ENCODE data around the gene CX3CL1.

CX3CL1 gene

DNA sequence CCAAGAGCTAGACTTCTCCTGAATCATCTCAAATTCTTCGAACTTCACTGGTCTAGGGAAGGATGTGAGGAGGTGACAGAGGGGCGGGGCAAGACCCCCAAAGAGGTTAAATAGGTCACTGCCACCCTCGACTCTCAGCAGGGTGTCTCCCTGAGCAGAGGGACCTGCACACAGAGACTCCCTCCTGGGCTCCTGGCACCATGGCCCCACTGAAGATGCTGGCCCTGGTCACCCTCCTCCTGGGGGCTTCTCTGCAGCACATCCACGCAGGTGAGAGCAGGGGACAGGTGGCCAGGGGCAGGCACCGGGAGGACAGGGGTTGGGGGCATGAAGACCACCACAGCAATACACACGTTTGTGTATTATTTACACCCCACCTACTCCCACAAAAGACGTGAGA is 41.4 kb downstream of the CX3CL1 start:
- H3K27me3 ChIP-seq, result no peaks in the 10 kb centered on the region
- H3K27ac ChIP-seq, result no peak overlapping the region
- peaks cover 3 to 30% (median 19%) of the 10 kb centered on the region in 4 donors for H3K4me1 ChIP-seq
- no peak for DNase-seq
- no peak for TF ChIP-seq CTCF (IDR thresholded peaks at IDR 0.05)
- intact Hi-C loops (cut with DNase I; ENCODE audit: low total_unique reads), result no loop called here
- no peak overlapping the region for H3K4me3 ChIP-seq
- no peaks in the 10 kb centered on the region for H3K9me3 ChIP-seq
- H3K36me3 ChIP-seq, result no peaks in the 10 kb centered on the region

- H3K27ac ChIP-seq, result peak overlapping the region; percentile 55 to 56
- peaks cover 7 to 31% (median 25%) of the 10 kb centered on the region in 4 donors for H3K4me1 ChIP-seq
- H3K9me3 ChIP-seq, result no peaks in the 10 kb centered on the region
- DNase-seq, result no peak
- intact Hi-C loops (cut with DNase I; ENCODE audit: low total_unique reads), result loop anchor here (5.0 kb wide), 1 partner anchor 39 kb away; no protein-coding TSS in a partner anchor
- no peak overlapping the region for H3K4me3 ChIP-seq
- no peak for TF ChIP-seq CTCF (IDR thresholded peaks at IDR 0.05)
- H3K27me3 ChIP-seq, result no peaks in the 10 kb centered on the region
- no peaks in the 10 kb centered on the region for H3K36me3 ChIP-seq
Measured at GRCh38 chr16:57416084-57416483, 43.8 kb downstream of the CX3CL1 start.

DNA sequence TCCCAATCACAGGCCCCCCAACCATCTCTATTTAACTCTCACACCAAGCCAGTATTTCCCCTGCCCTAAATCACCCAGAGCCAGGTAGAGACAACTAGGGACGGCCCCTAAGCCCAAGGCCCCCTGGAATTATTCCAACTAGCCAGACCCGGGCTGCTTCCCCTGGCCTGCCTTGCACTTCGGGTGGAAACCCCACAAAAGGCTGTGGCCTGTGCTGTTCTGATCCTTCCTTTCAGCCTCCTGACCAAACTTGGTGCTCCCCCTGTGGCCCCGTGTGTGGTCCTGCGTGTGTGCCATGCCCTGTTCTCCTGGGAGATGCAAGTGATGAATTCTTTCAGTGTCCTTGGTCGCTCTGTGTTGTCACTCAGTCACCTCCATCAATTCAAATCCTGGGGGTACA is 47.2 kb downstream of the CX3CL1 start:
- Histone ChIP-seq H3K9me3 (no peaks in the 10 kb centered on the region), H3K27me3 (no peaks in the 10 kb centered on the region), H3K36me3 (no peaks in the 10 kb centered on the region), H3K27ac (peak overlapping the region; percentile 62 to 66), H3K4me3 (no peak overlapping the region), H3K4me1 (peaks cover 7 to 42% (median 31%) of the 10 kb centered on the region in 4 donors)
- no peak for DNase-seq
- intact Hi-C loops (cut with DNase I; ENCODE audit: low total_unique reads), result loop anchor here (2.0 to 5.0 kb wide), 2 partner anchors 42 to 97 kb away; no protein-coding TSS in a partner anchor
- no peak for TF ChIP-seq CTCF (IDR thresholded peaks at IDR 0.05)

- intact Hi-C loops (cut with DNase I; ENCODE audit: low total_unique reads), result loop anchor here (5.0 to 10.0 kb wide), 2 partner anchors 237 to 330 kb away; partner anchors contain the start of genes CPNE2, PSME3IP1 and RSPRY1
- Histone ChIP-seq H3K27me3 (no peaks in the 10 kb centered on the region), H3K27ac (peak overlapping the region; percentile 8 to 31), H3K36me3 (peaks cover 0 to 15% (median 3%) of the 10 kb centered on the region in 3 donors), H3K4me3 (no peak overlapping the region), H3K4me1 (peaks cover 7 to 38% (median 22%) of the 10 kb centered on the region in 4 donors), H3K9me3 (no peaks in the 10 kb centered on the region)
- DNase-seq, result peak; percentile 65 to 81
- peak; percentile 75 to 78 for TF ChIP-seq CTCF (IDR thresholded peaks at IDR 0.05)
Measured at GRCh38 chr16:57422026-57422944, 50.0 kb downstream of the CX3CL1 start.

- Histone ChIP-seq H3K27me3 (no peaks in the 10 kb centered on the region), H3K4me3 (no peak overlapping the region), H3K27ac (peak overlapping the region in 1 of 2 donors; percentile 21), H3K4me1 (peaks cover 7 to 31% (median 18%) of the 10 kb centered on the region in 4 donors), H3K9me3 (no peaks in the 10 kb centered on the region), H3K36me3 (peaks cover 1 to 23% (median 11%) of the 10 kb centered on the region in 3 donors)
- TF ChIP-seq CTCF (IDR thresholded peaks at IDR 0.05), result no peak
- DNase-seq, result no peak
- intact Hi-C loops (cut with DNase I; ENCODE audit: low total_unique reads), result loop anchor here (5.0 to 10.0 kb wide), 2 partner anchors 238 to 331 kb away; partner anchors contain the start of genes CPNE2, PSME3IP1 and RSPRY1
Measured at GRCh38 chr16:57423152-57423551, 50.9 kb downstream of the CX3CL1 start.

All from tibial artery (tissue), 4 donors.